HG03097 (cell line): ENCODE measurements around the gene RPGRIP1L.

Source experiments
- ATAC-seq: cut with Tn5 transposase; IDR thresholded peaks from one replicate; pipeline ENCODE4 v1.9.1; 2021; ENCODE audit not compliant: unreplicated experiment, low FRiP score

Gene RPGRIP1L

DNA sequence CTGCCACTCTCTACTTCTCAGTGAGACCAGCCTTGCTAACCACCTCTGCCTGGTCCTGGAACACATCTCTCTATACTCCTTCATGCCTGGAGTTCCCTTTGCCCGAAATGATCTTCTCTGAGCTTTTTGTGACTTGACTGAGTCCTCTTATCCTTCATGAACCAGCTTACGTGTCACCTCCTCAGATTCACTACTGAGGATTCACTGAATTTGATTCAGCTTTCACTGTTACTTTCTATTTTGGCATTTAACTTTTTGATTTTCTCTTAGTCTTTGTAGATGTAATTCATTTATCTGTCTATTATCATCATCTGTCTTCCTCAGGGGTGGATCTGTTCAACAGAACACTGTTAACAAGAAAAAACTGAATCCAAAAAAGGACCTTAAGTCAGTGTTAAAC lies 95.6 kb downstream of the RPGRIP1L start:
- ATAC-seq = no peak

- no peak for ATAC-seq
These were observed 97.7 kb downstream of the RPGRIP1L start for GRCh38 chr16:53605831-53606400.

GRCh38 chr16:53605356-53605755 lies 98.3 kb downstream of the RPGRIP1L start:
- ATAC-seq = no peak

- no peak for ATAC-seq
These were observed 101.7 kb downstream of the RPGRIP1L start for GRCh38 chr16:53601961-53602360.

- no peak for ATAC-seq
These were observed 103.0 kb downstream of the RPGRIP1L start for GRCh38 chr16:53600616-53601015.

GRCh38 chr16:53600126-53600525 lies 103.5 kb downstream of the RPGRIP1L start:
- no peak for ATAC-seq

GRCh38 chr16:53599548-53599947 lies 104.1 kb downstream of the RPGRIP1L start:
- no peak for ATAC-seq

- no peak for ATAC-seq
These were observed 105.0 kb downstream of the RPGRIP1L start for GRCh38 chr16:53598511-53599275.

- no peak for ATAC-seq
These were observed 105.9 kb downstream of the RPGRIP1L start for GRCh38 chr16:53597776-53598175.

DNA sequence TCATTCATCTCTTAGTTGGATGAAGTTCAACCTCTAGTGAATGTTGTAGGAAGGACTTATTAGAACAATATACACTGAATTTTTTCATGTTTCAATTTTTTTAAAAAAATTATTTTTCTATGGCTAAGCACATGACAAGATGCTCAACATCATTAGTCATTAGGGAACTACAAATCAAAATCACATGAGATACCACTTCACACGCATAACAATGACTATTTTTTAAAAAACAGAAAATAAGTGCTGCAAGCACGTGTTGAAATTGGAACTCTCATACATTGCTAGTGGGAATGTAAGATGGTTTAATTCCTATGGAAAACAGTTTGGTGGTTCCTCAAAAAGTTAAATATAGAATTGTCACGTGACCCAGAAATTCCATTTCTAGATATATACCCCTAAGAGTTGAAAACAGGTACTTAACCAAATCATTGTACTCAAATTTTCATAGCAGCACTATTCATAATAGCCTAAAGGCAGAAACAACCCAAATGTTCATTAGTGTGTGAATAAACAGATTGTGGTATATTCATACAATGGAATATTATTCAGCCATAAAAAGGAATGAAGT lies 115.5 kb downstream of the RPGRIP1L start:
- no peak for ATAC-seq

- ATAC-seq = no peak
These were observed 120.3 kb downstream of the RPGRIP1L start for GRCh38 chr16:53583401-53583800.

GRCh38 chr16:53581784-53582183 lies 121.9 kb downstream of the RPGRIP1L start:
- no peak for ATAC-seq

- ATAC-seq = no peak
These were observed 123.4 kb downstream of the RPGRIP1L start for GRCh38 chr16:53580038-53580802.

- no peak for ATAC-seq
These were observed 126.8 kb downstream of the RPGRIP1L start for GRCh38 chr16:53576904-53577303.

DNA sequence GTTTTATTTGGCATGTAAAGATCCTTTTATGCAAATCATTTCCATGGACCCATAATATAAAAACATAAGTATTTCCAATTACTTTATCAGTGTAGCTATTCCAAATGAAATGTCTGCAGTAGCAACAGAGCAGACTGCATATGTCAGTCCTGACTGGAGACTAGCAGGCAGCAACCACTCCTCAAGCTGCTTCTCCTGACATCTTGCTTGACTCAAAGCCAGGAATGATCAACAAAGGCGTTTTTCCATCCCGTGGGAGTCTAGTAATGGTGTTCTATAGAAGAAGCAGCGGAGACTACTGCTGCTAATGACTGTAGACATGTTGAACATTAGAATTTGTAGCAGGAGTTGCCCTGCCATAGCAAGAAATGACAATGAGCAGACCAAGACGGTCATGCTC lies 127.4 kb downstream of the RPGRIP1L start:
- no peak for ATAC-seq

DNA sequence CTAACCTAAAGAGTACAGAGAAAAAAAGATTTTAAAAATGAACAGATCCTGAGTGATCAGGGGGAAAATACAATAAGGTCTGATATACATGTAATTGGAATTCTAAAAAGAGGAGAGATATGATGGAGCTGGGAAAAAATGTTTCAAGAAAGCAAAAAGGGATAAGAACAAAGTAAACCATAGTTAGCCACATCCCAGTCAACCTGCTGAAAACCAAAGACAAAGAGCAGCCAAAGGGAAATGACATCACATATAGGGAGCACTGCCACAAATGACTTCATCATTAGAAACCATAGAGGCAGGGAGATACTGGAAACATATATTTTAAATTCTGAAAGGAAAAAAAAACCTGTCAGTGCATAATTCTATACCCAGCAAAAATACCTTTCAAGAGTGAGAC lies 131.9 kb downstream of the RPGRIP1L start:
- no peak for ATAC-seq

GRCh38 chr16:53566552-53567245 lies 137.0 kb downstream of the RPGRIP1L start:
- no peak for ATAC-seq

GRCh38 chr16:53565296-53565863 lies 138.3 kb downstream of the RPGRIP1L start:
- no peak for ATAC-seq

DNA sequence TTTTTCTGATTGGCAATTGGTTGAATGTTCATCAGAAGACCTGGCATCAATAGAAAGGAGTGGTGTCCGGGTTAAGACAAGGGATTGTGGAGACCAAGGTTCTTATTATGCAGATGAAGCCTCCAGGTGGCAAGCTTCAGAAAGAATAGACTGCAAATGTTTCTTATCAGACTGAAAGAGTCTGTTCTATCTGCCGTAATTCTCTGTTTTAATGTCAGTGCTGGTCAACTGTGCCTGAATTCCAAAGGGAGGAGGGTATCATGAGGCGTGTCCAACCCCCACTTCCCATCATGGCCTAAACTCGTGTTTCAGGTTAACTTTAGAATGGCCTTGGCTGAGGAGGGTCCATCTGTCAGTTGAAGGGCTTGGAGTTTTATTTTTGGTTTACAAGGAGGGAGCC lies 140.2 kb downstream of the RPGRIP1L start:
- ATAC-seq = no peak

DNA sequence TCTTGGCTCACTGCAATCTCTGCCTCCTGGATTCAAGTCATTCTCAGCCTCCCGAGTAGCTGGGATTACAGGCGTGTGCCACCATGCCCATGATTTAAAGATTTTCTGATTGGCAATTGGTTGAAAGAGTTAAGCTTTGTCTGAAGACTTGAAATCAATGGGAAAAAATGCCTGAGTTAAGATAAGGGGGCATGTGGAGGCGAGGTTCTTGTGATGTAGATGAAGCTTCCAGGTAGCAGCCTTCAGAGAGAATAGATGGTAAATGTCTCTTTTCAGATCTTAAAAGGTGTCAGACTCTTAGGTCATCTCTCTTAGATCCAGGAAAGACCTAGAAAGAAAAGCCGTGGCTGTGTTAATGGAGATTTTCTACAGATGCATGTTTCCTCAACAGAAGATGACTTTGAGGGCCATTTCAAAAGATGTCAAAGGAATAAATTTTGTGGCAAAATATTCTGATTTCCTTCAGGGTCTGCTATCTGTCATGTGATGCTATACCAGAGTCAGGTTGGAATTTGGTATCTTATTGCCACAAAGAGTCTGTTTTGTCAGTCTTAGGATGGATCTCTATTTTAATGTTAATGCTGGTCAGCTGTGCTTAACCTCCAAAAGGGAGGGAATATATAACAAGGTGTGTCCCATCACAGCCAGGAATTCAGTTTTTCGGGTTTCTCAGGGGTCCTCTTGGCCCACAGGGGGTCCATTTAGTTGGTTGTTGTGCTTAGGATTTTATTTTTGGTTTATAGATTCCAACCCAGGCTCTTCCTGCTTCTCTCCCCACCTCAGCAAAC lies 142.4 kb downstream of the RPGRIP1L start:
- ATAC-seq = no peak
